ENCODE data around the gene SLC25A46.

SLC25A46 gene

DNA sequence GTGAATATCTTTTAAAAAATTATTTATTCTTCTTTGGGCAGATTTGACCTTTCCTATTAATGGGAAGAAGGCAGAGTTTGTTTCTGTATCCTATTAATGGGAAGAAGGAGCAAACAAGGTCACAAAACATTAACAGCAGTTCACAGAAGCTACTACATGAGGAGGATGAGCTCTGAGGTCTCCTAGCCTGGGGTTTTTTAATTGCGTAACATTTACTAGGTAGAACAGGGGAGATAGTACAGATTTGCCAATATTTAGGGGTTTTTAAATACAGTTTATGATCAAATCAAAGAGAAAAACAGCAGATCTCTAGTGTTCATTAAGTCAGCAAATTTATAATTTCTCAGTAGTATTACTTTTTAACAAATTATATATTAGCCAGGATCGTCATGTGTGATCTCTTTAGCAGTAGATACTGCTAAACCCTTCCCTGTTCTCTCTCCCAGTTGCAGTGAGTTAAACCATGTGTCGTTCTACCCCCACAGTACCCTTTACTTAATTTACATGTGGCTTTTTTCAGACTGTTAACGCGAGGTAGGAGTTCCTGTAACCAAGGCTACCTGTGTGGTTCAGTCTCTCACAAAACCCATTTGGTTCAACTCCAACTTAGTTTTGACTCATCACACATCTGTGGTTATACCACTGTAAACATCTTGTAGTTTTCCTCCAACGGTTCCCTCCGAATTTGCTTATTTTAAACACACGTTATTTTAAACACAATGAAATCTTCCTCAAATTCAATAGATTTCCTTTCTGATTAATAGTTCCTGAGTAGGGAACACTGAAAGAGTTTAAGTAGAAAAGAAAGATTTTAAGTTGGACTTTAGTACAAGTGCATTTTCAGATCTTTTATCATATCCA lies 13.3 kb downstream of the SLC25A46 start:
- no peak for DNase-seq
- no peak overlapping the region for H3K4me2 ChIP-seq (ENCODE audit: insufficient read depth, low read length)
- H3K4me3 ChIP-seq (ENCODE audit: low read depth in 1 of 2, low read length in 2 of 2), result no peak overlapping the region
- peak; percentile 79 for ATAC-seq (ENCODE audit: insufficient read depth, low read depth)
- no peaks in the 10 kb centered on the region for H3K79me2 ChIP-seq (ENCODE audit: insufficient read depth, low read length)
- H3K9me3 ChIP-seq (ENCODE audit: insufficient read depth, low read length, severe bottlenecking), result no peaks in the 10 kb centered on the region
- H2AFZ ChIP-seq (ENCODE audit: low read depth, low read length), result no peak overlapping the region
- H3K27ac ChIP-seq (ENCODE audit: low read length), result no peak overlapping the region
- H3K9ac ChIP-seq (ENCODE audit: low read depth, low read length), result no peak overlapping the region
- no peaks in the 10 kb centered on the region for H3K4me1 ChIP-seq (ENCODE audit: insufficient read depth, low read length)
- H3K36me3 ChIP-seq (ENCODE audit: insufficient read depth, low read length), result peaks cover 59% of the 10 kb centered on the region
- no peaks in the 10 kb centered on the region for H4K20me1 ChIP-seq (ENCODE audit: insufficient read depth, low read length)
- TF ChIP-seq, protein P1, sequence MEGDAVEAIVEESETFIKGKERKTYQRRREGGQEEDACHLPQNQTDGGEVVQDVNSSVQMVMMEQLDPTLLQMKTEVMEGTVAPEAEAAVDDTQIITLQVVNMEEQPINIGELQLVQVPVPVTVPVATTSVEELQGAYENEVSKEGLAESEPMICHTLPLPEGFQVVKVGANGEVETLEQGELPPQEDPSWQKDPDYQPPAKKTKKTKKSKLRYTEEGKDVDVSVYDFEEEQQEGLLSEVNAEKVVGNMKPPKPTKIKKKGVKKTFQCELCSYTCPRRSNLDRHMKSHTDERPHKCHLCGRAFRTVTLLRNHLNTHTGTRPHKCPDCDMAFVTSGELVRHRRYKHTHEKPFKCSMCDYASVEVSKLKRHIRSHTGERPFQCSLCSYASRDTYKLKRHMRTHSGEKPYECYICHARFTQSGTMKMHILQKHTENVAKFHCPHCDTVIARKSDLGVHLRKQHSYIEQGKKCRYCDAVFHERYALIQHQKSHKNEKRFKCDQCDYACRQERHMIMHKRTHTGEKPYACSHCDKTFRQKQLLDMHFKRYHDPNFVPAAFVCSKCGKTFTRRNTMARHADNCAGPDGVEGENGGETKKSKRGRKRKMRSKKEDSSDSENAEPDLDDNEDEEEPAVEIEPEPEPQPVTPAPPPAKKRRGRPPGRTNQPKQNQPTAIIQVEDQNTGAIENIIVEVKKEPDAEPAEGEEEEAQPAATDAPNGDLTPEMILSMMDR (IDR thresholded peaks at IDR 0.05; ENCODE audit: borderline replicate concordance, extremely low read depth, low read length, poor library complexity, severe bottlenecking), result no peak
- no peak for TF ChIP-seq EZH2 (IDR thresholded peaks at IDR 0.05; ENCODE audit: borderline replicate concordance, low read depth, low read length, severe bottlenecking)
- H3K27me3 ChIP-seq (ENCODE audit: insufficient read depth, low read length, poor library complexity), result no peaks in the 10 kb centered on the region

DNA sequence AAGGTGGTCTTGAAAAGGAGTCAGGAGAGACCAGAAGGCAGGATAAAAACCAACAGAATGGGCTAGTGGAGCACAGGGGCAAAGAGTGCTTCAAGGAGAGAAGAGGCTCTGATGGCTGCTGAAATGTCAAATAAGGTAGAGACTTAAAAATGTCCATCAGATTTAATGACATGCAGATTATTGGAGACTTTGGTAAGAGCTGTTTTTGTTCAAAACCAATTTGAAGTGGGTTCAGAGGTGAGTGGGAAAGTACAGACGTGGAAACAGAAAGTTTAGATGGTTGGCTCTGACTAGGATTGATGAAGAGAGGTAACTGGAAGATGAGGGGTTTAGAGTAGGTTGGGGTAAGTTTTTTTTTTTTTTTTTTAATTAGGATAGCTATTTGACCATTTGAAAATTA lies 14.1 kb downstream of the SLC25A46 start:
- no peak overlapping the region for H3K4me3 ChIP-seq (ENCODE audit: low read depth in 1 of 2, low read length in 2 of 2)
- no peaks in the 10 kb centered on the region for H3K4me1 ChIP-seq (ENCODE audit: insufficient read depth, low read length)
- no peaks in the 10 kb centered on the region for H3K9me3 ChIP-seq (ENCODE audit: insufficient read depth, low read length, severe bottlenecking)
- H3K9ac ChIP-seq (ENCODE audit: low read depth, low read length), result no peak overlapping the region
- no peak overlapping the region for H3K4me2 ChIP-seq (ENCODE audit: insufficient read depth, low read length)
- H2AFZ ChIP-seq (ENCODE audit: low read depth, low read length), result no peak overlapping the region
- H3K27me3 ChIP-seq (ENCODE audit: insufficient read depth, low read length, poor library complexity), result no peaks in the 10 kb centered on the region
- TF ChIP-seq, protein P1 (IDR thresholded peaks at IDR 0.05; ENCODE audit: borderline replicate concordance, extremely low read depth, low read length, poor library complexity, severe bottlenecking), result no peak
- TF ChIP-seq EZH2 (IDR thresholded peaks at IDR 0.05; ENCODE audit: borderline replicate concordance, low read depth, low read length, severe bottlenecking), result no peak
- ATAC-seq (ENCODE audit: insufficient read depth, low read depth), result peak; percentile 32; the same call in 1 of the 3 replicates
- no peaks in the 10 kb centered on the region for H3K79me2 ChIP-seq (ENCODE audit: insufficient read depth, low read length)
- peaks cover 60% of the 10 kb centered on the region for H3K36me3 ChIP-seq (ENCODE audit: insufficient read depth, low read length)
- no peak for DNase-seq
- H4K20me1 ChIP-seq (ENCODE audit: insufficient read depth, low read length), result no peaks in the 10 kb centered on the region
- no peak overlapping the region for H3K27ac ChIP-seq (ENCODE audit: low read length)

DNA sequence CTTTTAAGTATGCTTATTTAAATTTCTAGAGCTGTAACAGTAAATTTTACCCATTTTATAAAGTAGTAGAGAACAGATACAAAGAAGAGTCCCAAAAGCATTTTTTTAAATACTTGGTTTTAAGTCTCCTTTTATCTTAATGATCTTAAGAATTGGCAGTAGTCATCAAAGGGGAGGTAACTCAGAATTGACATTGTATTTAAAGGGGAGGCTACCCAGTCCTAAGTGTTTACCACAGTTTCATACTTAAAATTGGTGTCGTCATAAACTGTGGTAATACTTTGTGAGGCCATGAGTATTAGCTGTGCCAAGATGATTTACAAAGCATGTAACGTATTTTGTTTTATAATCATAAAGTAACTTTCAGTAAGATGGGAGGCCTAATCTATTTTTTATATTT lies 14.8 kb downstream of the SLC25A46 start:
- H3K27ac ChIP-seq (ENCODE audit: low read length), result no peak overlapping the region
- H2AFZ ChIP-seq (ENCODE audit: low read depth, low read length), result no peak overlapping the region
- H3K27me3 ChIP-seq (ENCODE audit: insufficient read depth, low read length, poor library complexity), result no peaks in the 10 kb centered on the region
- no peaks in the 10 kb centered on the region for H3K79me2 ChIP-seq (ENCODE audit: insufficient read depth, low read length)
- H3K4me1 ChIP-seq (ENCODE audit: insufficient read depth, low read length), result no peaks in the 10 kb centered on the region
- H4K20me1 ChIP-seq (ENCODE audit: insufficient read depth, low read length), result no peaks in the 10 kb centered on the region
- no peak for TF ChIP-seq EZH2 (IDR thresholded peaks at IDR 0.05; ENCODE audit: borderline replicate concordance, low read depth, low read length, severe bottlenecking)
- TF ChIP-seq, protein P1 (IDR thresholded peaks at IDR 0.05; ENCODE audit: borderline replicate concordance, extremely low read depth, low read length, poor library complexity, severe bottlenecking), result no peak
- H3K4me3 ChIP-seq (ENCODE audit: low read depth in 1 of 2, low read length in 2 of 2), result no peak overlapping the region
- no peak overlapping the region for H3K9ac ChIP-seq (ENCODE audit: low read depth, low read length)
- H3K9me3 ChIP-seq (ENCODE audit: insufficient read depth, low read length, severe bottlenecking), result no peaks in the 10 kb centered on the region
- DNase-seq (no peak), ATAC-seq (ENCODE audit: insufficient read depth, low read depth) (no peak)
- peaks cover 57% of the 10 kb centered on the region for H3K36me3 ChIP-seq (ENCODE audit: insufficient read depth, low read length)
- no peak overlapping the region for H3K4me2 ChIP-seq (ENCODE audit: insufficient read depth, low read length)

All from DND-41 (cell line).